Osteoblast (primary cell): Measurements from ENCODE around the gene ZNF536. TPM values are rescaled to one million over a fixed set of nuclear protein-coding genes. Genes with fewer than 3 reads are reported as not detected.
"Not testable (repeated sequence)": the region's sequence is repeated elsewhere in the genome, so short reads cannot be mapped to it uniquely, and the experiment has no call there.

Source experiments
- DNase-seq: peaks from one replicate; pipeline ENCODE4 v3.0.0; 2011; ENCODE audit warnings: low spot score, mixed read lengths; ENCODE audit not compliant: insufficient read length; ENCODE audit errors: missing footprints
- H2AFZ ChIP-seq: 2 replicates; pipeline ENCODE4 v1.6.0; 2011; ENCODE audit warnings: mild to moderate bottlenecking, low read length
- H3K27ac ChIP-seq: 2 replicates; pipeline ENCODE4 v1.5.1; 2011; ENCODE audit warnings: mild to moderate bottlenecking, low read depth, low read length, moderate library complexity
- H3K27me3 ChIP-seq: 2 replicates; pipeline ENCODE4 v1.6.0; 2012; ENCODE audit warnings: mild to moderate bottlenecking, control low read depth, inconsistent platforms, low read length, moderate library complexity; ENCODE audit not compliant: insufficient read depth
- H3K36me3 ChIP-seq: 2 replicates; pipeline ENCODE4 v1.5.1; 2011; ENCODE audit warnings: mild to moderate bottlenecking, low read length, control low read depth, moderate library complexity; ENCODE audit not compliant: insufficient read depth
- H3K4me1 ChIP-seq: 2 replicates; pipeline ENCODE4 v1.5.1; 2011; ENCODE audit warnings: mild to moderate bottlenecking, low read length, control low read depth, moderate library complexity; ENCODE audit not compliant: insufficient read depth
- H3K4me2 ChIP-seq: 2 replicates; pipeline ENCODE4 v1.6.0; 2011; ENCODE audit warnings: mild to moderate bottlenecking, low read length; ENCODE audit not compliant: insufficient read depth
- H3K4me3 ChIP-seq: fragments of 200-600 bp; sonication (generic); 3 replicates; pipeline ENCODE4 v1.5.1; 2012; ENCODE audit warnings: mild to moderate bottlenecking, low read length, inconsistent platforms; ENCODE audit not compliant: insufficient read depth
- H3K79me2 ChIP-seq: 2 replicates; pipeline ENCODE4 v1.6.0; 2012; ENCODE audit warnings: mild to moderate bottlenecking, low read length, control low read depth, inconsistent platforms; ENCODE audit not compliant: insufficient read depth
- H3K9me3 ChIP-seq: 2 replicates; pipeline ENCODE4 v1.5.1; 2011; ENCODE audit warnings: low read depth, low read length, control low read depth
- H4K20me1 ChIP-seq: 2 replicates; pipeline ENCODE4 v1.6.0; 2012; ENCODE audit warnings: mild to moderate bottlenecking, low read length, control low read depth; ENCODE audit not compliant: insufficient read depth
- CTCF ChIP-seq: IDR thresholded peaks from 2 replicates; pipeline ENCODE4 v1.5.1; 2011; ENCODE audit warnings: mild to moderate bottlenecking, low read depth, low read length, moderate library complexity; ENCODE audit errors: extremely low read depth
- total RNA-seq: library from RNA; depleted of rRNA; stranded (reverse); fragments of >200 nt; gene quantifications from 2 replicates; pipeline ENCODE4 v1.2.3, GENCODE V29; 2012

ZNF536 gene
- total RNA-seq, 1 donor = not detected

- TF ChIP-seq CTCF = no peak
- H3K4me2 ChIP-seq = no peak overlapping the region
- H2AFZ ChIP-seq = no peak overlapping the region
- no peak overlapping the region for H3K4me3 ChIP-seq
- no peaks in the 10 kb centered on the region for H4K20me1 ChIP-seq
- H3K4me1 ChIP-seq = no peaks in the 10 kb centered on the region
- DNase-seq = no peak
- H3K27ac ChIP-seq = no peak overlapping the region
- no peaks in the 10 kb centered on the region for H3K9me3 ChIP-seq
- no peaks in the 10 kb centered on the region for H3K27me3 ChIP-seq
- no peaks in the 10 kb centered on the region for H3K79me2 ChIP-seq
- H3K36me3 ChIP-seq = no peaks in the 10 kb centered on the region
Observed at GRCh38 chr19:30455881-30456280, 83.7 kb downstream of the ZNF536 start.

GRCh38 chr19:30457484-30457883 lies 85.3 kb downstream of the ZNF536 start:
- Histone ChIP-seq H3K4me3 (no peak overlapping the region), H3K36me3 (no peaks in the 10 kb centered on the region), H2AFZ (no peak overlapping the region), H3K27me3 (no peaks in the 10 kb centered on the region), H3K4me1 (no peaks in the 10 kb centered on the region), H3K9me3 (no peaks in the 10 kb centered on the region), H3K4me2 (no peak overlapping the region), H3K27ac (no peak overlapping the region), H4K20me1 (no peaks in the 10 kb centered on the region), H3K79me2 (no peaks in the 10 kb centered on the region)
- TF ChIP-seq CTCF = no peak
- DNase-seq = no peak

GRCh38 chr19:30459859-30460258 lies 87.7 kb downstream of the ZNF536 start:
- Histone ChIP-seq H3K4me2 (no peak overlapping the region), H4K20me1 (no peaks in the 10 kb centered on the region), H2AFZ (no peak overlapping the region), H3K9me3 (no peaks in the 10 kb centered on the region), H3K4me3 (no peak overlapping the region), H3K4me1 (no peaks in the 10 kb centered on the region), H3K27me3 (no peaks in the 10 kb centered on the region), H3K27ac (no peak overlapping the region), H3K36me3 (no peaks in the 10 kb centered on the region), H3K79me2 (no peaks in the 10 kb centered on the region)
- TF ChIP-seq CTCF = no peak
- no peak for DNase-seq

GRCh38 chr19:30464162-30464561 lies 92.0 kb downstream of the ZNF536 start:
- no peaks in the 10 kb centered on the region for H4K20me1 ChIP-seq
- H3K79me2 ChIP-seq = no peaks in the 10 kb centered on the region
- no peaks in the 10 kb centered on the region for H3K36me3 ChIP-seq
- no peak overlapping the region for H2AFZ ChIP-seq
- no peaks in the 10 kb centered on the region for H3K4me1 ChIP-seq
- no peak overlapping the region for H3K27ac ChIP-seq
- H3K4me3 ChIP-seq = no peak overlapping the region
- no peak for DNase-seq
- no peak for TF ChIP-seq CTCF
- no peak overlapping the region for H3K4me2 ChIP-seq
- no peaks in the 10 kb centered on the region for H3K27me3 ChIP-seq
- no peaks in the 10 kb centered on the region for H3K9me3 ChIP-seq

- H3K4me2 ChIP-seq, H4K20me1 ChIP-seq, H3K9me3 ChIP-seq, H2AFZ ChIP-seq, H3K4me1 ChIP-seq, H3K27ac ChIP-seq, H3K4me3 ChIP-seq, H3K79me2 ChIP-seq, H3K36me3 ChIP-seq, H3K27me3 ChIP-seq, DNase-seq: not testable (repeated sequence)
Observed at GRCh38 chr19:30466598-30466997, 94.4 kb downstream of the ZNF536 start.
